SK-N-SH (cell line): ENCODE results near the gene ST7. TPM values are rescaled to one million over a fixed set of nuclear protein-coding genes. Genes with fewer than 3 reads are reported as not detected.
A peak's percentile ranks its signal among the peaks of the same experiment; 100 is the strongest.

Experiments used
- CTCF ChIA-PET: fragments of 300-600, 350-600 bp; formaldehyde crosslinking; extraction: SDS; loops from one replicate; lab custom pipeline; 2021; lab: Yijun Ruan, JAX
- POLR2A ChIA-PET: fragments of 350-600 bp; sonication (Branson Sonifier 250); formaldehyde crosslinking; extraction: SDS; loops from one replicate; lab custom pipeline; 2020; ENCODE audit warnings: antibody characterized with exemption, inconsistent platforms; lab: Yijun Ruan, JAX
- DNase-seq: peaks from one replicate; pipeline ENCODE4 v3.0.0; 2012
- H2AFZ ChIP-seq: fragments of 200-600 bp; sonication (generic); 2 replicates; pipeline ENCODE4 v1.8.1; 2016; ENCODE audit warnings: antibody characterized with exemption, mild to moderate bottlenecking, low read depth
- H3F3A ChIP-seq: fragments of 200-600 bp; sonication (generic); replicated peaks from 2 replicates; pipeline ENCODE3; 2016; ENCODE audit warnings: antibody characterized with exemption, mild to moderate bottlenecking; ENCODE audit not compliant: insufficient read depth
- H3K27ac ChIP-seq, 2 experiments: fragments of 200-500 bp in 1 of 2; fragments of 200-600 bp in 1 of 2; sonication (Bioruptor generic) in 1 of 2; sonication (generic), shearing (Covaris generic) in 1 of 2; 2 replicates each; pipeline versions ENCODE4 v1.5.1 to v1.6.1; 2014 to 2016; ENCODE audit warnings: low read depth in 2 of 2, inconsistent platforms in 1 of 2, low read length in 1 of 2, mild to moderate bottlenecking in 1 of 2, mixed read lengths in 1 of 2
- H3K27me3 ChIP-seq: fragments of 200-600 bp; sonication (generic), shearing (Covaris generic); 2 replicates; pipeline ENCODE4 v1.6.1; 2016; ENCODE audit warnings: mixed run types; ENCODE audit not compliant: insufficient read depth
- H3K36me3 ChIP-seq, 2 experiments: fragments of 200-500 bp in 1 of 2; fragments of 200-600 bp in 1 of 2; sonication (Bioruptor generic) in 1 of 2; sonication (generic) in 1 of 2; replicated peaks in 1 of 2; 2 replicates each; pipeline versions ENCODE3 to v1.5.1; 2014 to 2016; ENCODE audit warnings: low read length in 1 of 2, mild to moderate bottlenecking in 1 of 2; ENCODE audit not compliant: insufficient read depth in 2 of 2, control insufficient read depth in 1 of 2
- H3K4me1 ChIP-seq, 2 experiments: fragments of 200-500 bp in 1 of 2; fragments of 200-600 bp in 1 of 2; sonication (Bioruptor generic) in 1 of 2; sonication (generic), shearing (Covaris generic) in 1 of 2; 2 replicates each; pipeline versions ENCODE4 v1.5.1 to v1.6.1; 2014 to 2016; ENCODE audit warnings: low read depth in 1 of 2, low read length in 1 of 2, mixed run types in 1 of 2; ENCODE audit not compliant: insufficient read depth in 2 of 2, control insufficient read depth in 1 of 2
- H3K4me2 ChIP-seq: fragments of 200-600 bp; sonication (generic), shearing (Covaris generic); 2 replicates; pipeline ENCODE4 v1.6.1; 2017; ENCODE audit warnings: mixed run types
- H3K4me3 ChIP-seq, 2 experiments: fragments of 200-500 bp in 1 of 2; fragments of 200-600 bp in 1 of 2; sonication (Bioruptor generic) in 1 of 2; sonication (generic), shearing (Covaris generic) in 1 of 2; 2 replicates each; pipeline versions ENCODE4 v1.5.1 to v1.8.1; 2014 to 2016; ENCODE audit warnings: low read depth in 2 of 2, inconsistent platforms in 1 of 2, low read length in 1 of 2, mild to moderate bottlenecking in 1 of 2, mixed read lengths in 1 of 2, moderate library complexity in 1 of 2
- H3K79me2 ChIP-seq: fragments of 200-600 bp; sonication (generic); 2 replicates; pipeline ENCODE4 v1.8.1; 2017; ENCODE audit warnings: mild to moderate bottlenecking; ENCODE audit not compliant: insufficient read depth
- H3K9ac ChIP-seq: fragments of 200-600 bp; sonication (generic); 2 replicates; pipeline ENCODE4 v1.6.1; 2017; ENCODE audit warnings: mixed run types
- H3K9me2 ChIP-seq: fragments of 200-600 bp; sonication (generic); 2 replicates; pipeline ENCODE4 v1.6.1; 2017; ENCODE audit warnings: mixed run types
- H3K9me3 ChIP-seq: fragments of 200-600 bp; sonication (generic); 2 replicates; pipeline ENCODE4 v1.6.1; 2017; ENCODE audit warnings: mixed run types, mild to moderate bottlenecking, moderate library complexity
- H4K20me1 ChIP-seq: fragments of 200-600 bp; sonication (generic); 2 replicates; pipeline ENCODE4 v1.6.1; 2017; ENCODE audit warnings: mild to moderate bottlenecking, mixed run types; ENCODE audit not compliant: insufficient read depth
- CHD2 ChIP-seq: fragments of 150-350 bp; IDR thresholded peaks from 2 replicates; pipeline ENCODE4 v1.6.1; 2018; ENCODE audit warnings: low read length; ENCODE audit not compliant: partially characterized antibody
- ELF1 ChIP-seq: IDR thresholded peaks from 2 replicates; pipeline ENCODE4 v1.4.0; 2012
- EZH2phosphoT487 ChIP-seq: fragments of 200-600 bp; sonication (generic); IDR thresholded peaks from 2 replicates; pipeline ENCODE4 v1.6.1; 2017; ENCODE audit warnings: low read depth, mixed run types, mild to moderate bottlenecking, antibody characterized with exemption, moderate library complexity, borderline replicate concordance
- FOSL2 ChIP-seq: IDR thresholded peaks from 2 replicates; pipeline ENCODE4 v1.4.0; 2012; ENCODE audit warnings: low read depth, mild to moderate bottlenecking, moderate library complexity, borderline replicate concordance
- FOXJ3 ChIP-seq: sonication (generic); formaldehyde crosslinking; IDR thresholded peaks from 2 replicates; pipeline ENCODE4 v1.5.1; 2020; ENCODE audit warnings: mild to moderate bottlenecking, missing genetic modification reagents
- FOXM1 ChIP-seq: IDR thresholded peaks from 2 replicates; pipeline ENCODE4 v1.4.0; 2012; ENCODE audit warnings: low read depth, mild to moderate bottlenecking
- NFIC ChIP-seq: IDR thresholded peaks from 2 replicates; pipeline ENCODE4 v1.4.0; 2012; ENCODE audit warnings: borderline replicate concordance
- RCOR1 ChIP-seq: fragments of 150-350 bp; IDR thresholded peaks from 2 replicates; pipeline ENCODE4 v1.6.1; 2017; ENCODE audit warnings: antibody characterized with exemption, low read length
- RFX5 ChIP-seq: IDR thresholded peaks from 2 replicates; pipeline ENCODE4 v1.6.1; 2012; ENCODE audit warnings: mild to moderate bottlenecking, improper control_type of control experiment, low read length
- RXRA ChIP-seq: IDR thresholded peaks from 2 replicates; pipeline ENCODE4 v1.4.0; 2012; ENCODE audit warnings: low read depth, mild to moderate bottlenecking, borderline replicate concordance
- SIN3A ChIP-seq: IDR thresholded peaks from 2 replicates; pipeline ENCODE4 v1.6.1; 2012; ENCODE audit warnings: low read depth, mild to moderate bottlenecking, low read length, moderate library complexity, borderline replicate concordance
- SMC3 ChIP-seq: IDR thresholded peaks from 2 replicates; pipeline ENCODE4 v1.6.1; 2012; ENCODE audit warnings: low read depth, low read length, improper control_type of control experiment
- TAF1 ChIP-seq: IDR thresholded peaks from 2 replicates; pipeline ENCODE4 v1.6.1; 2012; ENCODE audit warnings: low read depth, mild to moderate bottlenecking, low read length, moderate library complexity, borderline replicate concordance
- TCF12 ChIP-seq: IDR thresholded peaks from 2 replicates; pipeline ENCODE4 v1.4.0; 2012
- TEAD4 ChIP-seq: IDR thresholded peaks from 2 replicates; pipeline ENCODE4 v1.4.0; 2012; ENCODE audit warnings: mild to moderate bottlenecking, borderline replicate concordance; ENCODE audit not compliant: insufficient read depth
- USF1 ChIP-seq: IDR thresholded peaks from 2 replicates; pipeline ENCODE4 v1.4.0; 2012; ENCODE audit warnings: low read depth, borderline replicate concordance
- YY1 ChIP-seq: IDR thresholded peaks from 2 replicates; pipeline ENCODE4 v1.4.0; 2012; ENCODE audit warnings: low read depth, mild to moderate bottlenecking
- WGBS: methylation state at CpG from one replicate; pipeline ENCODE4 v1.1.6; 2017; ENCODE audit warnings: low lambda C conversion rate; 5-methylcytosine and 5-hydroxymethylcytosine counted together
- polyA plus RNA-seq, 3 experiments: library from polyadenylated mRNA; depleted of rRNA; stranded (reverse); fragments of >200 nt; gene quantifications; 2 replicates each; pipeline ENCODE4 v1.2.3, GENCODE V29; 2012
- TF ChIP-seq, protein P1 (sequence below): IDR thresholded peaks from 2 replicates; pipeline ENCODE4; 2012
- TF ChIP-seq, protein P2 (sequence below): fragments of 150-350 bp; IDR thresholded peaks from 2 replicates; pipeline ENCODE4 v1.6.1; 2017; ENCODE audit warnings: antibody characterized with exemption, low read length, low read depth, borderline replicate concordance

Gene ST7
- polyA plus RNA-seq, 1 of the 3 experiments (the other 2 are of a cell fraction), result 23.5 TPM

DNA sequence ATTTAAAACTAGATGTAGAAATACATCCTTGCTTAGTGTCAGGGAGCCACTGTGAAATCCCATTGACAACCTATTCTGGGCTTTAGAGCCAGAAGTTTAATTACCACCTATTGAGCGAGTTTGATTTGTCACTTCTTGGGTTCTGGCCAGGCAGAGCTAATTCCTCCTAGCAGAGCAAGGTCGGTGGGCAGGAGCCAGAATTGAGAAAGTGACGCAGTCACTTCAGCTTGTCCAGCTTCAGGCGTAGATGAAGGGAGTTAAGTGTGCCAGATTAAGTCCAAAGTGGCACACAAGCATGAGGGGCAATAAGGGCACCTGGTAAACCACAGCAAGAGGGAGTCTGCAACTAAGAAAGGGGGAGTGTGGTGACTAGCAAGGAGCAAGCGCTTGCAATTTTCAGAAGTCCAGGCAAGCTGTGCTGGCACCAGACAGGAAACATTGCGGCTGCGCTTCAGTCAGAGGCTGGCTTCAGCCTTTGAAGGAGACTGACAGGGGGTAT, 119.4 kb downstream of the ST7 start (continued):
- no peak for TF ChIP-seq SIN3A
- TF ChIP-seq TEAD4, result no peak
- no peak for TF ChIP-seq SMC3
- TF ChIP-seq, protein P1, sequence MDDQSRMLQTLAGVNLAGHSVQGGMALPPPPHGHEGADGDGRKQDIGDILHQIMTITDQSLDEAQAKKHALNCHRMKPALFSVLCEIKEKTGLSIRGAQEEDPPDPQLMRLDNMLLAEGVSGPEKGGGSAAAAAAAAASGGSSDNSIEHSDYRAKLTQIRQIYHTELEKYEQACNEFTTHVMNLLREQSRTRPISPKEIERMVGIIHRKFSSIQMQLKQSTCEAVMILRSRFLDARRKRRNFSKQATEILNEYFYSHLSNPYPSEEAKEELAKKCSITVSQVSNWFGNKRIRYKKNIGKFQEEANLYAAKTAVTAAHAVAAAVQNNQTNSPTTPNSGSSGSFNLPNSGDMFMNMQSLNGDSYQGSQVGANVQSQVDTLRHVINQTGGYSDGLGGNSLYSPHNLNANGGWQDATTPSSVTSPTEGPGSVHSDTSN, result no peak
- TF ChIP-seq ELF1, result no peak
- no peak for TF ChIP-seq FOXM1
- peak; percentile 65 for TF ChIP-seq NFIC
- TF ChIP-seq RFX5, result no peak
- TF ChIP-seq YY1, result no peak
- no peak for TF ChIP-seq USF1
- TF ChIP-seq EZH2phosphoT487, result no peak
- peak; percentile 14; the same call in 1 of the 2 replicates for TF ChIP-seq TCF12
- no peak for TF ChIP-seq RXRA
- no peak for TF ChIP-seq CHD2
- TF ChIP-seq, protein P2, sequence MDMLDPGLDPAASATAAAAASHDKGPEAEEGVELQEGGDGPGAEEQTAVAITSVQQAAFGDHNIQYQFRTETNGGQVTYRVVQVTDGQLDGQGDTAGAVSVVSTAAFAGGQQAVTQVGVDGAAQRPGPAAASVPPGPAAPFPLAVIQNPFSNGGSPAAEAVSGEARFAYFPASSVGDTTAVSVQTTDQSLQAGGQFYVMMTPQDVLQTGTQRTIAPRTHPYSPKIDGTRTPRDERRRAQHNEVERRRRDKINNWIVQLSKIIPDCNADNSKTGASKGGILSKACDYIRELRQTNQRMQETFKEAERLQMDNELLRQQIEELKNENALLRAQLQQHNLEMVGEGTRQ, result no peak
- TF ChIP-seq FOXJ3 (CRISPR knock-in tag), result no peak

DNA sequence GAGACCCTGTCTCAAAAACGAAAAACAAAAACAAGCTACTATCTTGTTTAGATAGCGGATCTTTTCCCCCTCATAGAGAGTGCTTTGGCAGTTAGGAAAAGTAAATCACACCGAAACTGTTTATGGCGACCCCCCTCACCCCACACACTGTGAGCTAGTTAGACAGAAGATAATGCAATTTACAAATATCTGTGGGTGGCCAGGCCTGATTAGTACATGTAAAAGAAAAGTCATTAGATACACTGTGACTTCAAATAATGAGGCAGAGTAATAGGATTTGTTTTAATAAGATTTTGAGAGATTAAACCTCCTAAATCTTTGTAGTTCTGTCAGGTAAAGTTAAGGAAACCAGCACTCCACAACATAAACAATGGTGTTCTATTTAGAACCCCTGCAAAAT, 121.1 kb downstream of the ST7 start:
- H3K27me3 ChIP-seq, result no peaks in the 10 kb centered on the region
- H3K4me3 ChIP-seq, result no peak overlapping the region
- TF ChIP-seq SMC3 (no peak), TCF12 (no peak), ELF1 (no peak), FOSL2 (no peak), RCOR1 (no peak), TAF1 (no peak), CHD2 (no peak)
- TF ChIP-seq, protein P1, result no peak
- no peak for DNase-seq
- CTCF ChIA-PET, result interaction anchor here (0.7 to 1.5 kb wide), 5 partner anchors 40 to 101 kb away, joined by 3 to 4 read pairs (median 4); no protein-coding TSS in a partner anchor
- no peak overlapping the region; a peak in 1 of 4 replicates for H3K27ac ChIP-seq
- peaks cover 9% of the 10 kb centered on the region for H3F3A ChIP-seq
- H3K9me3 ChIP-seq, result no peaks in the 10 kb centered on the region
- 95% methylated on average over 4 of the region's 4 CpGs for WGBS
- no peak overlapping the region for H3K9ac ChIP-seq
- no peak overlapping the region for H2AFZ ChIP-seq
- POLR2A ChIA-PET, result no interaction called here
- H3K4me1 ChIP-seq, result peaks cover 0 to 30% of the 10 kb centered on the region in 2 experiments; a peak in 3 of 4 replicates
- H3K36me3 ChIP-seq, result no peaks in the 10 kb centered on the region
- H4K20me1 ChIP-seq, result no peaks in the 10 kb centered on the region
- peaks cover 14% of the 10 kb centered on the region; the same call in 1 of the 2 replicates for H3K79me2 ChIP-seq
- no peaks in the 10 kb centered on the region for H3K9me2 ChIP-seq
- H3K4me2 ChIP-seq, result no peak overlapping the region
